HepG2 (cell line): ENCODE results near the gene ANTXR1. TPM values are rescaled to one million over a fixed set of nuclear protein-coding genes. Genes with fewer than 3 reads are reported as not detected.

Source experiments
- ASH2L ChIP-seq: fragments of 300-600, 200-600 bp; sonication (generic); IDR thresholded peaks from 2 replicates; pipeline ENCODE4 v1.7.0; 2017; ENCODE audit warnings: low read depth, mild to moderate bottlenecking, moderate library complexity, mixed read lengths, low read length; ENCODE audit not compliant: insufficient read length
- ETV6 ChIP-seq: sonication (generic); formaldehyde crosslinking; conservative IDR thresholded peaks from 2 replicates; pipeline ENCODE4 v1.4.0; 2020; ENCODE audit warnings: missing genetic modification reagents
- GFI1 ChIP-seq: sonication (generic); formaldehyde crosslinking; IDR thresholded peaks from 2 replicates; pipeline ENCODE4 v1.5.0; 2020; ENCODE audit warnings: missing genetic modification reagents, mild to moderate bottlenecking, borderline replicate concordance
- ISL2 ChIP-seq: sonication (generic); formaldehyde crosslinking; IDR thresholded peaks from 2 replicates; pipeline ENCODE4 v1.5.0; 2020; ENCODE audit warnings: missing genetic modification reagents
- SIN3B ChIP-seq: fragments of 150-350 bp; IDR thresholded peaks from 2 replicates; pipeline ENCODE4 v1.6.1; 2014; ENCODE audit warnings: low read length
- SIX4 ChIP-seq: sonication (generic); formaldehyde crosslinking; IDR thresholded peaks from 2 replicates; pipeline ENCODE4 v1.4.0; 2020; ENCODE audit warnings: missing genetic modification reagents
- SNAI1 ChIP-seq: sonication (generic); formaldehyde crosslinking; IDR thresholded peaks from 2 replicates; pipeline ENCODE4 v1.5.0; 2020; ENCODE audit warnings: mild to moderate bottlenecking, missing genetic modification reagents, borderline replicate concordance
- TCF7L2 ChIP-seq: IDR thresholded peaks from 2 replicates; pipeline ENCODE4 v1.6.1; 2011; ENCODE audit warnings: mild to moderate bottlenecking, low read depth, low read length, moderate library complexity
- THAP11 ChIP-seq: IDR thresholded peaks from 2 replicates; pipeline ENCODE4 v1.6.1; 2016; ENCODE audit warnings: missing biosample characterization, missing genetic modification reagents
- TOE1 ChIP-seq: sonication (generic); formaldehyde crosslinking; IDR thresholded peaks from 2 replicates; pipeline ENCODE4 v1.4.0; 2020; ENCODE audit warnings: mild to moderate bottlenecking, missing genetic modification reagents
- ZNF33A ChIP-seq: sonication (generic); formaldehyde crosslinking; IDR thresholded peaks from 2 replicates; pipeline ENCODE4 v1.5.1; 2020; ENCODE audit warnings: missing genetic modification reagents, mild to moderate bottlenecking, moderate library complexity, borderline replicate concordance
- ZNF343 ChIP-seq: sonication (generic); formaldehyde crosslinking; IDR thresholded peaks from 2 replicates; pipeline ENCODE4 v1.4.0; 2020; ENCODE audit warnings: mild to moderate bottlenecking, missing genetic modification reagents
- ZNF496 ChIP-seq: sonication (generic); formaldehyde crosslinking; IDR thresholded peaks from 2 replicates; pipeline ENCODE4 v1.8.1; 2023; ENCODE audit warnings: mild to moderate bottlenecking, moderate library complexity, missing genetic modification reagents; ENCODE audit not compliant: insufficient replicate concordance
- ZNF607 ChIP-seq: sonication (generic); formaldehyde crosslinking; IDR thresholded peaks from 2 replicates; pipeline ENCODE4 v1.5.1; 2020; ENCODE audit warnings: missing genetic modification reagents, mild to moderate bottlenecking, borderline replicate concordance
- ZNF780A ChIP-seq: sonication (generic); formaldehyde crosslinking; IDR thresholded peaks from 2 replicates; pipeline ENCODE4 v1.8.0; 2022; ENCODE audit warnings: mild to moderate bottlenecking, missing genetic modification reagents, moderate library complexity
- ZNF788 ChIP-seq: sonication (generic); formaldehyde crosslinking; IDR thresholded peaks from 2 replicates; pipeline ENCODE4 v1.5.0; 2020; ENCODE audit warnings: mild to moderate bottlenecking, missing genetic modification reagents, borderline replicate concordance
- ZNF839 ChIP-seq: sonication (generic); formaldehyde crosslinking; IDR thresholded peaks from 2 replicates; pipeline ENCODE4 v1.4.0; 2020; ENCODE audit warnings: missing genetic modification reagents, mild to moderate bottlenecking, borderline replicate concordance
- ZNF891 ChIP-seq: sonication (generic); formaldehyde crosslinking; IDR thresholded peaks from 2 replicates; pipeline ENCODE4 v1.5.0; 2020; ENCODE audit warnings: mild to moderate bottlenecking, missing genetic modification reagents
- polyA plus RNA-seq, 8 experiments: library from polyadenylated mRNA; depleted of rRNA in 3 of 8; stranded (reverse) in 7 of 8; unstranded in 1 of 8; fragments of >200 nt; fragmentation: Illumina TruSeq in 4 of 8; extraction: Trizol in 4 of 8; gene quantifications; 2 replicates each; pipeline versions ENCODE4 v1.2.1 to v1.2.3, GENCODE V29; 2011 to 2016; ENCODE audit warnings: low read depth in 4 of 8, missing spikeins in 1 of 8, mixed read lengths in 1 of 8; ENCODE audit not compliant: insufficient read depth in 1 of 8
- total RNA-seq, 5 experiments: library from RNA; depleted of rRNA; stranded (reverse); fragments of >200 nt; fragmentation: Illumina TruSeq; extraction: Trizol; gene quantifications; 2 replicates each; pipeline ENCODE4 v1.2.3, GENCODE V29; 2016; ENCODE audit warnings: low read depth in 1 of 5
- TF ChIP-seq, protein P1 (sequence below): sonication (generic); formaldehyde crosslinking; IDR thresholded peaks from 2 replicates; pipeline ENCODE4 v1.8.0; 2022; ENCODE audit warnings: missing genetic modification reagents, mild to moderate bottlenecking, moderate library complexity, borderline replicate concordance
- TF ChIP-seq, protein P2 (sequence below): IDR thresholded peaks from 2 replicates; pipeline ENCODE4 v1.6.1; 2016
- TF ChIP-seq, protein P3 (sequence below): sonication (generic); formaldehyde crosslinking; IDR thresholded peaks from 2 replicates; pipeline ENCODE4 v1.4.0; 2020; ENCODE audit warnings: missing genetic modification reagents
- TF ChIP-seq, protein P4 (sequence below): sonication (generic); formaldehyde crosslinking; IDR thresholded peaks from 2 replicates; pipeline ENCODE4 v1.9.0; 2021; ENCODE audit warnings: missing genetic modification reagents, borderline replicate concordance
- TF ChIP-seq, protein P5 (sequence below): sonication (generic); formaldehyde crosslinking; IDR thresholded peaks from 2 replicates; pipeline ENCODE4 v1.4.0; 2020; ENCODE audit warnings: low read depth, mild to moderate bottlenecking, missing genetic modification reagents

The ANTXR1 gene
- total and polyA plus RNA-seq, 2 of the 13 experiments (the other 11 are each of a cell fraction or from before 2014, with no cell fraction given) = 4.5 to 12.7 TPM

DNA sequence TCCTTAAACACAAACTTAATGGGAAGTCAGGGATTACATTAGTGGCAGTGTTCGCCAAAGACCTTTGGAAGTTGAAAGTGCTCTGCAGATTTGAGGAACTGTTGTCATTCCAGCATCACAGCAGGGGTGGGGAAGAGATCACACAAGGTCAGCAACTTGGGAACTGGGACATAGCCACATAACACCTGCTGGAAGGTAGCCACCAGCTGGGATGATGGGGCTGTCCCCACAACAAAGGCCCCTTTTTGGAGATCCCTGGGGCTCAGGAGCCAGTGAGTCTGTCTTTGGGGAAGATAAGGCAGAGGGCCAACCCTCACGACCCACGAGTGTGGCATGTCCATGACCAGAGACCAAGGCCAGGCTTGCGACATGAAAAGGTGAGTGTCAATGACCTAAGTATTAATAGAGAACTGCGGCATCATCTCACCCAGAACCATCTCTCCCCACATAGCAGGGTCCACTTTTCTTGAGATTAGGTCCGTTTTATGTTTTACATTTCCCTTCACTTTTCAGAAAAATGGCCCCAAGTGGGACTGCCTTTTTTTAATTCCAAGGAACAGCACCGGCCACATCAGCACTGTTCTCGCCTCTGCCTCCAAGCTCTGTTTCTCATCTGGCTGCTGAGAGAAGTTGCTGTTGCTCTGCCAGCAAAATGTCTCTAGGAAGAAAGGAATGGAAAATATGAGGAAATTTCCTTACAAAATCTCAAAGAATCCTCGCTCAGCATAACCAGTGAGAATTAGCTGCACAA, 267.1 kb downstream of the ANTXR1 start (continued):
- TF ChIP-seq, protein P1, sequence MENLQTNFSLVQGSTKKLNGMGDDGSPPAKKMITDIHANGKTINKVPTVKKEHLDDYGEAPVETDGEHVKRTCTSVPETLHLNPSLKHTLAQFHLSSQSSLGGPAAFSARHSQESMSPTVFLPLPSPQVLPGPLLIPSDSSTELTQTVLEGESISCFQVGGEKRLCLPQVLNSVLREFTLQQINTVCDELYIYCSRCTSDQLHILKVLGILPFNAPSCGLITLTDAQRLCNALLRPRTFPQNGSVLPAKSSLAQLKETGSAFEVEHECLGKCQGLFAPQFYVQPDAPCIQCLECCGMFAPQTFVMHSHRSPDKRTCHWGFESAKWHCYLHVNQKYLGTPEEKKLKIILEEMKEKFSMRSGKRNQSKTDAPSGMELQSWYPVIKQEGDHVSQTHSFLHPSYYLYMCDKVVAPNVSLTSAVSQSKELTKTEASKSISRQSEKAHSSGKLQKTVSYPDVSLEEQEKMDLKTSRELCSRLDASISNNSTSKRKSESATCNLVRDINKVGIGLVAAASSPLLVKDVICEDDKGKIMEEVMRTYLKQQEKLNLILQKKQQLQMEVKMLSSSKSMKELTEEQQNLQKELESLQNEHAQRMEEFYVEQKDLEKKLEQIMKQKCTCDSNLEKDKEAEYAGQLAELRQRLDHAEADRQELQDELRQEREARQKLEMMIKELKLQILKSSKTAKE (CRISPR knock-in tag) = peak; percentile 32; the same call in 1 of the 2 replicates
- TF ChIP-seq THAP11 (CRISPR knock-in tag) (peak; percentile 49), ZNF496 (CRISPR knock-in tag) (no peak), ZNF33A (CRISPR knock-in tag) (no peak), TOE1 (CRISPR knock-in tag) (0 out of 2 replicates have a peak, but pooled peaks have one; percentile 47), ETV6 (CRISPR knock-in tag) (no peak), ISL2 (CRISPR knock-in tag) (peak; percentile 89), ZNF780A (CRISPR knock-in tag) (no peak), SIN3B (no peak), ASH2L (no peak), ZNF788 (CRISPR knock-in tag) (peak; percentile 85; the same call in 1 of the 2 replicates), SNAI1 (CRISPR knock-in tag) (no peak), ZNF891 (CRISPR knock-in tag) (no peak), SIX4 (CRISPR knock-in tag) (peak; percentile 65; the same call in 1 of the 2 replicates), ZNF343 (CRISPR knock-in tag) (no peak), ZNF607 (CRISPR knock-in tag) (no peak), ZNF839 (CRISPR knock-in tag) (no peak), GFI1 (CRISPR knock-in tag) (0 out of 2 replicates have a peak, but pooled peaks have one; percentile 51), TCF7L2 (peak; percentile 72; the same call in 1 of the 2 replicates)
- TF ChIP-seq, protein P2, sequence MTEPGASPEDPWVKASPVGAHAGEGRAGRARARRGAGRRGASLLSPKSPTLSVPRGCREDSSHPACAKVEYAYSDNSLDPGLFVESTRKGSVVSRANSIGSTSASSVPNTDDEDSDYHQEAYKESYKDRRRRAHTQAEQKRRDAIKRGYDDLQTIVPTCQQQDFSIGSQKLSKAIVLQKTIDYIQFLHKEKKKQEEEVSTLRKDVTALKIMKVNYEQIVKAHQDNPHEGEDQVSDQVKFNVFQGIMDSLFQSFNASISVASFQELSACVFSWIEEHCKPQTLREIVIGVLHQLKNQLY = peak; percentile 48; the same call in 1 of the 2 replicates
- TF ChIP-seq, protein P3, sequence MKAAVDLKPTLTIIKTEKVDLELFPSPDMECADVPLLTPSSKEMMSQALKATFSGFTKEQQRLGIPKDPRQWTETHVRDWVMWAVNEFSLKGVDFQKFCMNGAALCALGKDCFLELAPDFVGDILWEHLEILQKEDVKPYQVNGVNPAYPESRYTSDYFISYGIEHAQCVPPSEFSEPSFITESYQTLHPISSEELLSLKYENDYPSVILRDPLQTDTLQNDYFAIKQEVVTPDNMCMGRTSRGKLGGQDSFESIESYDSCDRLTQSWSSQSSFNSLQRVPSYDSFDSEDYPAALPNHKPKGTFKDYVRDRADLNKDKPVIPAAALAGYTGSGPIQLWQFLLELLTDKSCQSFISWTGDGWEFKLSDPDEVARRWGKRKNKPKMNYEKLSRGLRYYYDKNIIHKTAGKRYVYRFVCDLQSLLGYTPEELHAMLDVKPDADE = no peak
- TF ChIP-seq, protein P4, sequence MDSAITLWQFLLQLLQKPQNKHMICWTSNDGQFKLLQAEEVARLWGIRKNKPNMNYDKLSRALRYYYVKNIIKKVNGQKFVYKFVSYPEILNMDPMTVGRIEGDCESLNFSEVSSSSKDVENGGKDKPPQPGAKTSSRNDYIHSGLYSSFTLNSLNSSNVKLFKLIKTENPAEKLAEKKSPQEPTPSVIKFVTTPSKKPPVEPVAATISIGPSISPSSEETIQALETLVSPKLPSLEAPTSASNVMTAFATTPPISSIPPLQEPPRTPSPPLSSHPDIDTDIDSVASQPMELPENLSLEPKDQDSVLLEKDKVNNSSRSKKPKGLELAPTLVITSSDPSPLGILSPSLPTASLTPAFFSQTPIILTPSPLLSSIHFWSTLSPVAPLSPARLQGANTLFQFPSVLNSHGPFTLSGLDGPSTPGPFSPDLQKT = no peak
- TF ChIP-seq, protein P5, sequence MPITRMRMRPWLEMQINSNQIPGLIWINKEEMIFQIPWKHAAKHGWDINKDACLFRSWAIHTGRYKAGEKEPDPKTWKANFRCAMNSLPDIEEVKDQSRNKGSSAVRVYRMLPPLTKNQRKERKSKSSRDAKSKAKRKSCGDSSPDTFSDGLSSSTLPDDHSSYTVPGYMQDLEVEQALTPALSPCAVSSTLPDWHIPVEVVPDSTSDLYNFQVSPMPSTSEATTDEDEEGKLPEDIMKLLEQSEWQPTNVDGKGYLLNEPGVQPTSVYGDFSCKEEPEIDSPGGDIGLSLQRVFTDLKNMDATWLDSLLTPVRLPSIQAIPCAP (CRISPR knock-in tag) = no peak
